GM21526 (cell line): Measurements from ENCODE around the gene GABBR1.
A peak's percentile ranks its signal among the peaks of the same experiment; 100 is the strongest.

ENCODE experiments used
- ATAC-seq: cut with Tn5 transposase; IDR thresholded peaks from one replicate; pipeline ENCODE4 v1.9.1; 2021; ENCODE audit warnings: moderate library complexity; ENCODE audit not compliant: unreplicated experiment, low FRiP score

Gene GABBR1

DNA sequence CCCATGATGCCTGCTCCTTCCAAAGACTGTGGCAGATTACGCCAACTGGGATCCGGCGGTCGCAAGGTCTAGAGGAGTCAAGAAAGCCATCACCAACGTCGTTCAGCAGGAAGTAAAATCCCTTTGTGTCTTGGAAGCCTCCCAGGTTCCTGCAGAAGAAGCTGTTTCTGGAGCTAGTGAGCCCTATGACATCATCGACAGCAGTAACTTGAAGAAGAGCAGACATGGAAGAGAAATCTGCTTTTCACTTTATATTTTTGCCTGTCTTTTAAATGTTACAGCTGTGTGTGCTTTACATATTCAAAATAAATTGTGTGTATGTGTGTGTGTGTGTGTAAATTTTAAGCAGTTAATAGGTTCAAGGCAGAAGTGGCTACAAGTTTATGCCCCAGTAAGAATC is 55.4 kb downstream of the GABBR1 start:
- ATAC-seq, result no peak

DNA sequence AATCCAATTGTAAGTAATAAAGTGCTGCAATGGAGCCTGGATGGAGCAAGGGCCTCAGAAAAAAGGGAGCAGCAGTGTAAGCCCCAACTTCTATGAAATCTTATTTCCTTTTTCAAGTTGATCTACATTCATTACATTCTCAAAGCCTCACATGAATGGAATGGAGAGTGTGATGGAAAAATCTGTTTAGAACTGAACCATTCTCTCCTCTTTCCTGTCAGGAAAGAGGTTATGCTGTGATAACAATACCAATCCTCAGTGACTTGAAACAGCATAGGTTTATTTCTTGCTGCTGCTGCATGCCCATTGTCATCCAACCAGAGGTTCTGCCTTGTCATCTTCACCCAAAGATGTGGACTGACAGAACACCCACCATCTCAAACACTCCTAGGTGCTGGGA is 56.9 kb downstream of the GABBR1 start:
- no peak for ATAC-seq

DNA sequence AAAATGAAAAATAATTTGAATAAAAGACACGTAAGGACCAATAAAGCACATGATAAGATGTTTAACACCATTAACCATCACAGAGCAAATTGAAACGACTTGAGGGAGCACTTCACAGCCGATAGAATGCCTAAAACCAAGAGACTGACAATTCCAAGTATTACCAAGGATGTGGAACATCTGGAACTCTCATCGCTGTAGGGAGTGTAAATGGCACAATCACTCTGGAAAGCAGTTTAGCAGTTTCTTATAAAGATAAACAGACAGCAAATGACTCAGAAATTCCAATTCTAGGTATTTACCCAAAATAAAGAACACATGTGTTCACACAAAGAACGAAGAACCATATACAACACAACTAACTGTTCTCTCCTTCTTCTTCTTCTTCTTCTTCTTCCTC is 65.0 kb downstream of the GABBR1 start:
- no peak for ATAC-seq

DNA sequence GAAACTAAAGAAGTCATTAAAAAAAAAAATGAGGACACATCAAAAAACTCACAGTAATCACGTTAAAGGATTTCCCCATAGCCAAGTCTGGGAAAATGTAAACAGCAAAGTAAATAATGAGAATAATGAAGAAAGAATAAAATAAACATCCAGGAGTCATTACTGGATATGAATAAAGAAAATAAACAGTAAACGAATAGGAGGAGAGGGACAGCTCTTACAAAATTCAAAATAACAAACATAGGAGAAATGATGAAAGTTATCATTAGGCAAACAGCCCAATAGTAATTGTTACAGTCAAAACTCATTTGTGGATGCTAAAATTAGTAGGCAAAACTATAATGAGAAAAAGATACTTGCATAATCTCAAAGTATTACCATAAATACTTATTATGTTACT is 65.4 kb downstream of the GABBR1 start:
- ATAC-seq, result no peak

DNA sequence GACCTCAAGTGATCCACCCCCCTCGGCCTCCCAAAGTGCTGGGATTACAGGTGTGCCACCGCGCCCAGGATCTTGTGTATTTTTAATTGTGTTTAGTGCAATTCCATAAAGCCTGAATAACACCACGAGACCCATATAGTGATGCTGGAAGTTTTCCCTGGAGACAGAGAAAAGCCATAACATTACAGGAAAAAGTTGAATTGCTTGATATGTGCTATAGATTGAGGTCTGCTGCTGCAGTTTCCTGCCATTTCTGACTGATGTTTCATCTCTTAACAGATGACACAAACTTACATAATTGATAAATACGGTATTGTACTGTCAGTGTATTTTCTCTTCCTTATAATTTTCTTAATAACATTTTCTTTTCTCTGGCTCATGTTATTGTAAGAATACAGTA is 66.1 kb downstream of the GABBR1 start:
- no peak for ATAC-seq

DNA sequence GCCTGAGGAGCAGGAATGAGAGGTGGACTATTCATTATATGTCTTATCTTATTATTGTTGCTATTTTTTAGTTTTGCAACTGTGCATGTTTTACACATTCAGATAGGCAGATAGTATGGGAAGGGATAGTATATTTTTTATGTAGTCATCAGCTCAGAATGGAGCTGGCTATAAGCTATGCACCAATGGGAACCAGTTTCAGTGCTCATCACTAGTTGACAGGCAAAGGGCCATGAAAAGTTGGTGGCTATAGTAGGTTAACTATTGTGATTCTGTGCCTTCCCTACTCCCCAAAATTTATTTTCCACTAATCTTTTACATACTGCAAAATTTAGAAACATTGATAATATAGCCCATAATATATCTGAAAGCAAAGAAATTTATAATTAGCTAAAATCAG is 68.1 kb downstream of the GABBR1 start:
- no peak for ATAC-seq

DNA sequence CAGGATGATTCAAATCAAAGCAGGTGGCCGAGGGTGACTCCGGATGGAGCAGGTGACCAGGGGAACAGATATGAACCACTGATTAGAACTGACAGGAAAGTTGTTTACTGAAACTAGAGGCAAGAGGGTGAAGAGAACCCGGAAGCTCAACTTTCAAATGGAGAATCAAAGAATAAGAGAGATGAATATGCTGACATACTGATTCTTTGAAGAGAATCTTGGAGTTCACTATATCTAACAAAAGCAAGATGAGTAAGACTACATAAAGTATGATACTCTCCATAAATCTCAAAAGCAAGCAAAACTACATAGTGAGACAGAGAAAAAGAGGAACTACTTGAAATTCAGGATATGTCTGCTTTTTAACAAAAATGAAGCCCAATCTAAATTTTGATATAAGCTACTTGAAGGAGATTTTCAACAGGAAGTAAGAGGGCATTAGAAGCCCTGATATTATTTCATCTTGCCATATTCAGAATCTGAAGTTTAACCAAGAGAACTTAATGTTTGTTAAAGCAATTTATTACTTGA is 69.5 kb downstream of the GABBR1 start:
- ATAC-seq, result no peak

DNA sequence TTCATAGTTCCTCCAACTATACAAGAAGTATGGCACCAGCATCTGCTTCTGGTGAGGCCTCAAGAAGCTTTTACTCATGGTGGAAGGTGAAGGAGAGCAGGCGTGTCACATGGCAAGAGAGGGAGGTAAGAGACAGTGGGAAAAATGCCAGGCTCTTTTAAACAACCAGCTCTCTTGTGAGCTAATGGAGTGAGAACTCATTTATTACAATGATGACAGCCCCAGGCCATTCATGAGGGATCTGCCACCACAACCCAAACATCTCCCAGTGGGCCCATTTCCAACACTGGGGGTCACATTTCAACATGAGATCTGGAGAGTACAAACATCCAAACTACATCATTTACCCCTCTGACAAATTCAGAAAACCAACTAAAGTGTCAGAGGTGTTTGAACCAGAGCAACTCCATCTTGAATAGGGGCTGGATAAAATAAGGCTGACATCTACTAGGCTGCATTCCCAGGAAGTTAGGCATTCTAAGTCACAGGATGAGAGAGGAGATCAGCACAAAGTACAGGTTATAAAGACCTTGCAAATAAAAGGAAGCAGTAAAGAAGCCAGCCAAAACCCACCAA is 71.3 kb downstream of the GABBR1 start:
- ATAC-seq, result no peak

DNA sequence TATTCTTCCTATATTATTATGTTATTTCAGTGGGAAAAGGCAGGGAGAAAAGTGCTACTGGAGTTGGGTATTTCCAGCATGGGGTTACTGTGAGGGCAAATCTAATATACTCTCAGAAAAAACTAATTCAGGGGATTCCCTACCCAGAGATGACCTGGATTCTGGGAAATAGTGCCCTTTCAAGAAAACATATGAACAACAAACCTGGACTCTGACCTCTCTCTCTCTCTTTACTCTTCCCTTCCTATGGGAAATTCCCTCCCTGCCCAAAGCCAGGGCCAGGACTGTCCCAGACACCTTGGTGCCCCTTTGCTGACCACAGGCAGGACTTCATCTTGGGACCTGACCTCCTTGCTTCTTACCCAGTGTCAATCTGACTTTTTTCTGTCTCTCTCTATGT is 71.9 kb downstream of the GABBR1 start:
- ATAC-seq, result no peak

DNA sequence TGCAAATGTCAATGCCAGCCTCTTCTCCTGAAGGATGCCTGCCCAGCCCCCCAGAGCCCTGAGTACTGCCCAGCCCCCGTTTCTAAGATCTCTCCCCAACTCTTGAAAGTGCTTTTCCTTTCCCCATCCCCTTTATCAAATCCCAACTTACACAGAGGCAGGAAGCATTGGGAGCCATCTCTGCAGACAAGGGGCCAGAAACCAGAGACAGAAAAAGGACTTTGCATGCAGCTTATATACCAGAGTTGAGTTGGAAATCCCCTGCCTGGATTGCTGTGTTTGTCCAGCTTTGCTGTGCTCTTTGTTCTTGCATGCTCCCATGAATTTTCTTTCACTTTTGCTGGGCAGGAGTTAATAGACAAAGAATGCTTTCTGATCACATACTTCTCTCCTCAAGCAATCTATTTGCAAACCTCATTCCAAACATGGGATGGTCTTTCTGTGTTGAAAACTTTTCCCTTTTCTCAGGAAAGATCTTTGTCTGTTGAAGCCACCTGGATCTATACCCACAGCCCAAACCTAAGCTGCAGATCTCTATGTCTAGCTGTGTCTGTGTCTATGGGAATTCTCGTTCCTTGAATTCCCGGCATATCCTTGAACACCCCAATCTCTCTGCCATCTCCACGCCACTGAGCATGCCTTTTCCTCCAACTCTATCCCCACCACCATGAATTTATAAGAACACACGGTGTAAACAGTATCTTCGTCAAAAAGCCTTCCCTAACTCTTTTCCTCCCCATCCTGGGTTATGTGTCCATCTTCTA is 73.3 kb downstream of the GABBR1 start, which contains the start of gene UBD:
Gene UBD, minus strand, starts transcription at position 209 of the 764 bp plus-strand sequence. Its CDS starts 31 bp downstream, at position 178.
- no peak for ATAC-seq

DNA sequence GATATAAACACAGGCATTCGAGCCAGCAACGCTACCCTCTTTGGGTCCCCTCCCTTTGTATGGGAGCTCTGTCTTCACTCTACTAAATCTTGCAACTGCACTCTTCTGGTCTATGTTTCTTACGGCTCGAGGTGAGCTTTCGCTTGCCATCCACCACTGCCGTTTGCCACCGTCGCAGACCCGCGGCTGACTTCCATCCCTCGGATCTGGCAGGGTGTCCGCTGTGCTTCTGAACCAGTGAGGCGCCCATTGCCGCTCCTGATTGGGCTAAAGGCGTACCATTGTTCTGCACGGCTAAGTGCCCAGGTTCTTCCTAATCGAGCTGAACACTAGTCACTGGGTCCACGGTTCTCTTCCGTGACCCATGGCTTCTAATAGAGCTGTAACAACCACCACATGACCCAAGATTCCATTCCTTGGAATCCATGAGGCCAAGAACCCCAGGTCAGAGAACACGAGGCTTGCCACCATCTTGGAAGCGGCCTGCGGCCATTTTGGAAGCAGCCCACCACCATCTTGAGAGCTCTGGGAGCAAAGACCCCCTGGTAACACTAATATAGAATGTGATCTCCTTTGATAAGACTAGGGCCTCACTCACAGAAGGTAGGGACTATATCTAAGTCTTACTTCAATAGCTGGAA is 74.4 kb downstream of the GABBR1 start:
- ATAC-seq, result no peak

DNA sequence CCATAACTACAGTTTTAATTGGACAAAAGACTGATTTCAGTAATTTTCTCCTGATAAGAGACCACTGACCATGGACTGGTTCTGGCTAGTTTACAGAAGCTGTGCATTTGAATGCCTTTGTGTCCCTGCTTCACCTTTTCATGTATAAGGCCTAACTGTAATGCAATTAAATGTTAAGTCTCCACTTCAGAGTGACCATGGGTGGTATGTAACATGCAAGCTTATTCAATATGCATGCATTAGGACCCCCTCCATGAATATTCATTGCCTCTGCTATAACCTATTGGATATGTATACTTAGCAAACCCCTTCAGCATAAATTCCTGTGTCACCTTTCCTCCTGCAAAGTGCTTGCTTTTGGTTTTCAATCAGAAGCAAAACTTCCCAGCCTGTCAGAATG is 75.7 kb downstream of the GABBR1 start:
- no peak for ATAC-seq

DNA sequence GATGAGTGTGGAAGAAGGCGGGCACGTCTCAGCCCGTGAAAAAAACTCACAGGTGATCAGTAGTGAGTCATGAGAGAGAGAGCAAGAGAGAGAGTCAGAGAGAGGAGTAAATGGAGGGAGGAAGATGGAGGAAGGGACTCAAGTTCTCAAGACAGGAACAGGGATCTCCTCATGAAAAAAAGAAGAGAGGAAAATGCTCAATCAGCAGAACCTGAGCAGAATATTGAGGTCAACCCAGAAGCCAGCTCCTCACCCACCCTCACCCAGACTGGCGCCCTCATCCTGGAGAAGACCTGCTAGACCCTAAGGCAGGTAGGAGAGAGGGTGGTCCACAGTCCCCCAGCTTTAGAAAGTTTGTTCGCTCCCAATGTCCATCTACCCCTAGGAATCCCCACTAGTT is 78.2 kb downstream of the GABBR1 start:
- ATAC-seq, result no peak

DNA sequence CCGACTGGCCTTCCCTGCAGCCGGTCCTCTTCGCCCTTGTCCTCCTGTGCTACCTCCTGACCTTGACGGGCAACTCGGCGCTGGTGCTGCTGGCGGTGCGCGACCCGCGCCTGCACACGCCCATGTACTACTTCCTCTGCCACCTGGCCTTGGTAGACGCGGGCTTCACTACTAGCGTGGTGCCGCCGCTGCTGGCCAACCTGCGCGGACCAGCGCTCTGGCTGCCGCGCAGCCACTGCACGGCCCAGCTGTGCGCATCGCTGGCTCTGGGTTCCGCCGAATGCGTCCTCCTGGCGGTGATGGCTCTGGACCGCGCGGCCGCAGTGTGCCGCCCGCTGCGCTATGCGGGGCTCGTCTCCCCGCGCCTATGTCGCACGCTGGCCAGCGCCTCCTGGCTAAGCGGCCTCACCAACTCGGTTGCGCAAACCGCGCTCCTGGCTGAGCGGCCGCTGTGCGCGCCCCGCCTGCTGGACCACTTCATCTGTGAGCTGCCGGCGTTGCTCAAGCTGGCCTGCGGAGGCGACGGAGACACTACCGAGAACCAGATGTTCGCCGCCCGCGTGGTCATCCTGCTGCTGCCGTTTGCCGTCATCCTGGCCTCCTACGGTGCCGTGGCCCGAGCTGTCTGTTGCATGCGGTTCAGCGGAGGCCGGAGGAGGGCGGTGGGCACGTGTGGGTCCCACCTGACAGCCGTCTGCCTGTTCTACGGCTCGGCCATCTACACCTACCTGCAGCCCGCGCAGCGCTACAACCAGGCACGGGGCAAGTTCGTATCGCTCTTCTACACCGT is 79.5 kb downstream of the GABBR1 start:
- ATAC-seq, result no peak

DNA sequence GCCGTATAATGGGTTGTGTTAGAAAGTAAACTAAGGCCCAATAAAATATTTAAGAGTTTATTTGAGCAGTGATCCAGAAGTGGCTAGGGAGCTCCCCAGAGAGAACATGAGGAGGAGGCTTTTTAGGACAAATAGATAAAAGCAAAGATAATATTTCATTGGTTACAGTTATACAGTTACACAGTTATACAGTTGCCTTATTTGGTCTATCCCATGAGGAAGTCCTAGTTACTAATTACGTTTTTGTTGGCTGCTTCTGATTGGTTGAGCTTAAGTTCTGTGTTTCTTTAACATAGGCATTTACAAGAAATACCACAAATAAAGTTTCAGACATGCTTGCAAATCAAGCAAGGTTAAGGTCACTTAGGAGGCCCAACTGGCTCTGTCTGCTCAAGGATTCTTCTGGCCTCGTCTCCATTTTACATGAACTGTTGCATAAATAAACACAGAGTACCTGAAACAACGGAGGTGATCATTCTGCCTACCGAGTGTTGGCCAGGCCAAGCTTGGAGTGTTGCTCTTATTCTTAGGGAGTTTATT is 80.4 kb downstream of the GABBR1 start:
- ATAC-seq, result peak; percentile 90

DNA sequence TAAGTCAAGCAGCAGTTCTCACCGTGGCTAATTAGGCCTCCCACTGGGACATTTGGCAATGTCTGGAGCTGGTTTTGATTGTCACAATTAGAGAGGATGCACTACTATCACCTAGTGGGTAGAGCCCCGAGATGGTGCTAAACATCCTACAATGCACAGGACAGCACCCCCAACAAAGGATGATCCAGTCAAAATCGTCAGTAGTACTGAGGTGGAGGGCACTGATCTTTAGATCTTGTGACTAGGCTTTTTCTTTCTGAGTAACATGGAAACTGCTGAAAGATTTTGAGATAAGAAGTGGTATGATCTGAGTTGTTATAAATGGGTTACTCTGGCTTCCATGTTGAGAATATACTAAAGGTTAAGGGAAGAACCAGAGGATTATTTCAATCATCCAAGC is 85.4 kb downstream of the GABBR1 start:
- ATAC-seq, result no peak

DNA sequence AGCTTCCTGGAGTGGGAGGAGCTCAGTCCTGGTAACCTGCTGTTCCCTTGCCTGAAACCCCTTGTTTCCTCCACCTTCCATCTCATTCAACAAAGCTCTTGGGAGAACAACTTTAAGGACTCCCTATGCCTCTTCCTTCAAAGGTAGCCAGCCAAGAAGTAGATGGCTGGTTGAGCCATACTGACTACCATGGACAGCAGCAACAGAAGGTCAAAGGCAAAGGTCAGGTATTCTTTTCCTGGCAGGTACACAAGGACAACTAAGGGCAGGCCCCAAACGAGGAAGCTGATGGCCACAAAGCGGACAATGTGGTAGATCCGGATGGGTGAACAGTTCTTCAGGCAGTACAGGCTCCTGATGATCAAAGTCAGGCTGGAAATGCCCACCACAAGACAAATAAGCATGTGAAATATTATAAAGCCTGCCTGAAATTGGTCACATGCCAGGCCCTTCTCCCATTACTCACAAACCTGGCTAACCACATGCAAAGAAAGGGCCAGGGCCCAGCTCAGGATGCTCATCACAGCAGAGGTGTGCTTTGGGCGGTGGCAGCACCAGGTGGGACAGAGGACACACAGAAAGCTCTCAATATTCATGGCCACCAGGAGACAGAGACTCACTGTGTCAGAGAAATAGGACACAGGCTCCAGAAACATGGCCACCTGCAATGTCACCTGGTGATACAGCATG is 95.1 kb downstream of the GABBR1 start:
- no peak for ATAC-seq

DNA sequence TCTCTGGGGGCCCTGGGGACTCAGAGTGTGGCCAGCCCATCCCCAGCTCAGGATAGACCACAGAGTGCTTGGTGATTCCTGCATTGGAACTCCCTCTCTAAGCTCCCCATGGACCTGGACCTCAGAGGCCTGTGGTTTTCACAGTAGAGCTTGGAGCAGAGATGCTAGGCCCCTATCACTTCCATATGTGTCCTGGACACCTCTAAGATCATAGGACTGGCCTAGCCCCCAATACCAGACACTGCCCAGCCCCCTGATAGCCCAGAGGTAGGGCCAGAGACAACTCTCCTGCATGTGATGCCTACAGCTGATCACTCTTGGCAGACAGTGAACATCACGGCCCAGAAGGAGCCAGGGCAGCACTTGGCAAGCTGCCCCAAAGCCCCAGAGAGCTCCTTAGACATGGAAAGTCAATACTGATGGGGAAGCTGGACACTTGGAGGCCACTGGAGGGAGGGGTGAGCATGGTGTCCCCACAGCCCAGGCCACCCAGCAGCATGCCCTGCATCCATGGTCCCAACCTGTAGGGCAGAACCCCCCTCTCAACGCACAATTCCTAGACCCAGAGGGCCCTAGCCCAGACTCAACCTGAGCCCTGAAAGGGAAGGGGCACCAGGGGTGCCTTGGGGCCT is 100.5 kb downstream of the GABBR1 start:
- no peak for ATAC-seq

DNA sequence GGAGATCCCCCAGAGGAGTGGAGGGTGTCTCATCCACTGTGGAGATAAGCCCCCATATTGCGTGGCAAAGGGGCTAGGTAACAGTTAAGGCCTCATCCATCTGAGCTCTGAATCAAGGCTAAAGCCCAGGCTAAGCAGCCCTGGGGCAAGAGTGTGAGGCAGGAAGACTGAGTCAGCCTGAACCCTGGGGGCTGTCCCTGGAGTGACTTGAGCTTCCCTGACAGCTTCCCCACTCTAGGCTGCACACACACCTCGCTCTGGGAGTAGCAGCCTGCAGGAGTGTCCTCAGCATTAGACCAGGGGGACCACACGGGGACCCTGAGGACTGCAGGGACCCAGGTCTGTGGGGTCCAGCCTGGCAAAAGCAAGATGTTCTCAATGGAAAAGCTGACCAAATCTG is 101.3 kb downstream of the GABBR1 start:
- no peak for ATAC-seq
